Measurements from ENCODE around the gene SLC52A1. TPM values are rescaled to one million over a fixed set of nuclear protein-coding genes. Genes with fewer than 3 reads are reported as not detected.

SLC52A1 gene
- total and polyA plus RNA-seq, 2 of the 13 experiments (the other 11 are each of a cell fraction or from before 2014, with no cell fraction given) = 0.03 to 0.13 TPM

- TF ChIP-seq ZNF503 (CRISPR knock-in tag; IDR thresholded peaks at IDR 0.05) = no peak
- TF ChIP-seq ATAD3A (CRISPR knock-in tag; IDR thresholded peaks at IDR 0.05) = no peak
- no peak; the same call in 1 of the 2 replicates for TF ChIP-seq KLF12 (CRISPR knock-in tag; IDR thresholded peaks at IDR 0.05; ENCODE audit: borderline replicate concordance)
- TF ChIP-seq ZNF749 (CRISPR knock-in tag; IDR thresholded peaks at IDR 0.05; ENCODE audit: borderline replicate concordance) = no peak
- TF ChIP-seq ZGPAT (CRISPR knock-in tag; IDR thresholded peaks at IDR 0.05) = peak; percentile 56
- TF ChIP-seq ZNF7 (CRISPR knock-in tag; IDR thresholded peaks at IDR 0.05) = no peak
- no peak for TF ChIP-seq HNF1B (CRISPR knock-in tag; IDR thresholded peaks at IDR 0.05)
- no peak for TF ChIP-seq PAXIP1 (CRISPR knock-in tag; conservative IDR thresholded peaks at IDR 0.05)
- TF ChIP-seq EHMT2 (IDR thresholded peaks at IDR 0.05; ENCODE audit: borderline replicate concordance, low read depth, low read length) = no peak
- no peak for TF ChIP-seq SYNCRIP (IDR thresholded peaks at IDR 0.05; ENCODE audit: insufficient read depth, low read depth, low read length)
- TF ChIP-seq ZBTB37 (CRISPR knock-in tag; IDR thresholded peaks at IDR 0.05) = no peak
- no peak for TF ChIP-seq ZKSCAN1 (IDR thresholded peaks at IDR 0.05; ENCODE audit: low read length)
- no peak for TF ChIP-seq ATF1 (CRISPR knock-in tag; IDR thresholded peaks at IDR 0.05)
- TF ChIP-seq ZNF354B (CRISPR knock-in tag; IDR thresholded peaks at IDR 0.05) = no peak
- no peak for TF ChIP-seq NFE2L1 (CRISPR knock-in tag; IDR thresholded peaks at IDR 0.05; ENCODE audit: borderline replicate concordance)
- no peak for TF ChIP-seq ZNF773 (CRISPR knock-in tag; IDR thresholded peaks at IDR 0.05; ENCODE audit: borderline replicate concordance)
- no peak for TF ChIP-seq ZNF724P (CRISPR knock-in tag; IDR thresholded peaks at IDR 0.05; ENCODE audit: borderline replicate concordance)
- no peak for TF ChIP-seq ZBTB8A (CRISPR knock-in tag; IDR thresholded peaks at IDR 0.05; ENCODE audit: borderline replicate concordance, low read depth)
- TF ChIP-seq FLYWCH1 (CRISPR knock-in tag; IDR thresholded peaks at IDR 0.05) = no peak
- 0 out of 2 replicates have a peak, but pooled peaks have one; percentile 63 for TF ChIP-seq ARID2 (CRISPR knock-in tag; IDR thresholded peaks at IDR 0.05; ENCODE audit: borderline replicate concordance)
Measured at GRCh38 chr17:4997302-4998026, 37.8 kb downstream of the SLC52A1 start, which contains the start of the genes INCA1 and KIF1C (continued).

Measured in HepG2 (cell line).